ENCODE data around the gene UGT1A6.

Gene UGT1A6

DNA sequence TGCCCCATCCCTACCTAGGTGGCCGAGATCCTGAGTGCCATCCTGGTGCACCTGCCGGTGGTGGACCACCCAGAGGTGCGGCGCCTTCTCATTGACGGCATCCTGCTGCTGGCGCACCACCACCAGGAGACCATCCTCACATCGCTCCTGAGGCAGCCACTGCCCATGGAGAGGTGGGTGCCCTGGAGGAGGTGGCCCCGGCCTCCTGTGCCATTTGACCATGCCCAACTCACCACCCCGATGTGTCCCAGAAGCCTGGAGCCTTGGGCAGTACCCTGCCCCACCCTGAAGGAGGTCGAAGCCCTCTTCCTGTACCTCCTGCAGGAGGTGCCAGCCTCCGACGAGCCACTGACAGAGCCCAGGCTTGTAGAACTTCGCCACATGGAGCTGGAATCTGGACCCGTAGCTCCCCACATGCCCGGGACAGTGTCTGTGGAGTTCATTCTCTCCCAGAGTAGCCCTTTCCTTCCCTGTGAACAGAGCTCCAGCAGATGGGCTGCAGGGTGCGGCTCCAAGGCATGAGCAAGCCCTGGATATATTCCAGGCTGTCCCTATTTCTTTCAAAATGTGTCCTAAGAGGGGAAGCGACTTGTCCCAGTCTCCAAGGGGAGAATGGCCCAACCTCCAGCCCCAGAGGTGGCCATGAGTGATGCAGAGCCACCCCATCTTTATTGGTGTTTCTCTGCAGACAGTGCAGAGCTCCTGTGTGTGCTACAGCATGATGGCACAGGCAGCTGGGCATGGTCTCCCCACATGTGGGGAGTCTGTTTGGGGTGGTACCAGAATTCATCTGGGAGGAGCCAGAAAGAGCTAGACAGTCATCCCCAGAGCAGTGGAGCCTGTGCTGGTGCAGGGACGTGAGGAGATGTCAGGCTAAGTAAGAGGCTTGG, 127.4 kb downstream of the UGT1A6 start:
- DNase-seq (ENCODE audit: low read depth in 2 of 2) = no peak

DNA sequence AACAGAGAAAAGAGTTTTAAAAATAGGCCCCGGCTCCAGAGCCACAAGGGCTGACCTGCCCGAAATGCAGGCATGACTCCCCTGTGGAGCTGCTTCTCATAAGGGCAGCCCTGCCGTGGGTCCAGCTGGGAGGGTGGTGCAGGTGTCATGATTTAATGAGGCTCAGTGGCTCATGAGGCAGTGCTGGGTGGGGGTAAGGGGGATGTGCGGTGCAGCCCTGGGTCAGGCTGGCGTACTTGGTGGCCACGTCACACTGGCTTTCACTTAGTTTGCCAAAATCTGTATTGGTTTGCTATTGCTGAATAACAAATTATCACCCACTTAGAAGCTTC, 128.1 kb downstream of the UGT1A6 start:
- DNase-seq (ENCODE audit: low read depth in 2 of 2) = no peak

DNA sequence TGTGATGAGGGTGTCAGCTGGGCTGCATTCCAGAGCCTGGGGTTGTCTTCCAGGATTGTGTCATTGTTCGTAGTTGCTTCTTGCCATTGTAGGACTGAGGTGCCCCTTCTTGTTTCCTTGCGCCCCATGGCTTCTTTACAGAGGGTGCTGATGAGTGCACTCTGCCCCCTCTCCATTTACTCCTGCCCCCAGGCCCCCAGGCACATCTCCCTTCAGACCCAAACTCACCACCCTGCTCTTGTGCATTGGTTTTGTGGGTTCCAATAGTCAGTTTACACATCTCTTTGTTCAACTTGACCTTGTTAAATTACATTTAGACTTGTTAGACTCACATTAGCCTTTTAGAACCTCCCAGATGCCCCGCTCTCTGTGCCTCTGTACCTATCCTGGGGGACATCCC, 128.5 kb downstream of the UGT1A6 start:
- no peak for DNase-seq (ENCODE audit: low read depth in 2 of 2)

DNA sequence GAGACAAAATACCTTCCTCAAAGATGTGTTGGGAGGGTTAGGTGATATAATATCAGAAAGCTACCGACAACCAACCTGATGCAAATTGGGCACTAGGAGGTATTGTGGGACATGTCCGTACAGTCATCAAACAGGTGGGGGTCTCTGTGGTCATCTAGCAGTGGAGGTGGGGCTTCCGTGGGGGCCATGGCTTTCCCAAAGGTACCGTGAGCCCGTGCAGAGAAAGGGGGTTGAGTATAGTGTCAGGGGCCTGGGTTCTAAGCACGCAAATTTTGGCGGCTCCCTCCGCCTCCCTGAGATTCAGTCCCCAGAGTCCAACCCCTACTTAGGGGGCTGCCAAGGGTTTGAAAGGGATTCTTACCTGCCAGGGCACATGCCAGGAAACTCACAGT, 129.0 kb downstream of the UGT1A6 start:
- no peak for DNase-seq (ENCODE audit: low read depth in 2 of 2)

DNA sequence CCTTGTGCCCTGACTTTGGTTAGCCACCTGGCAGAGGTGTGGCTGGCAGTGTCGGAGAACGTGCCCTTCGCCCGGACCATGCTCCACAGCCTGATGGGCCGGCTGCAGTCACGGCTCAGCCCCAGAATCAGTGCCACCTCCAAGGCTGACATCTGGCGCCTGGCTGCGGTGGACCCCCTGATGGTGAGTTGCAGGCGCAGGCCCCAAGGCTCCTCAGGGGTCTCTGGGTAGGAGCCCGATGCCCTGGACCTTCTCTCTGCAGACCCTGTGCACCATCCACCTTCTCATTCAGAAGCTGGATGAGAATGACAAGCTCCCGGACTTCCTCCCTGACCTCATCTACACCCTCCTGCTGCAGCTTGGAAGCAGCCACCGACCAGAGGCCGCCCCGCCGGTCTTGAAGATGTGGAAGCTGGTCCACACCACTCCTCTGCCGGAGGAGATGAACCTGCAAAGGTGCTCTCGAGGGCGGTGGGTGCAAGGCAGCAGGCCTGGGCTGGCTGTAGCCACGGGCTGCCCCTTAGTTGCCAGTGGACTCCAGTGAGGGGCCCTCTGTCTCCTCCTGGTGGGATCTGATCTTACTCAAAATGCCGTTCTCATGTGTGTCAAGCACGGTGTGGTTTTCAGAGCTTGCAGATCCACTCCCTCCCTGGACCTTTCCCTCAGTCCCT, 129.5 kb downstream of the UGT1A6 start:
- DNase-seq (ENCODE audit: low read depth in 2 of 2) = no peak

Data from fibroblast of skin of left quadriceps (primary cell).